GM18870 (cell line): ENCODE measurements around the gene CHGA.

Source experiments
- ATAC-seq: cut with Tn5 transposase; IDR thresholded peaks from one replicate; pipeline ENCODE4 v1.9.1; 2021; ENCODE audit warnings: moderate library complexity; ENCODE audit not compliant: unreplicated experiment

CHGA gene

DNA sequence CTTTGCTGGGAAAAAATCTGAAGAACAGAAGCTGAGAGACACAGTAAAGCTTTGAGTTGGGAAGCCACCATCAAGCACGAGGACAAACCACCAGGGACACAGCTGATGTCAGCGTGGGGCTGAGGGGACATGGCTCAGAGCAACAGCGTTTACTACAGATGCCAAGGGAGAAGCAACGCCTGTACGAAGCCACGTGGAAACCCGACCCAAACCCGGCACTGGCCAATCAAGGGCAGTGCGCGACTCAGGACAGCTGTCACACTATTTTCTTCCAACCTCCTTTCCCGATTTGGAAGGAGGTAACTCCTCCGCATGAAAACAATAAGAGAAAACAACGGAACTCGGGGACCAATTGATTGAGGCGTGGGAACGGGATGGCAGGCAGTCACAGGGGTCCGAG is 20.2 kb upstream of the CHGA start:
- ATAC-seq, result no peak

DNA sequence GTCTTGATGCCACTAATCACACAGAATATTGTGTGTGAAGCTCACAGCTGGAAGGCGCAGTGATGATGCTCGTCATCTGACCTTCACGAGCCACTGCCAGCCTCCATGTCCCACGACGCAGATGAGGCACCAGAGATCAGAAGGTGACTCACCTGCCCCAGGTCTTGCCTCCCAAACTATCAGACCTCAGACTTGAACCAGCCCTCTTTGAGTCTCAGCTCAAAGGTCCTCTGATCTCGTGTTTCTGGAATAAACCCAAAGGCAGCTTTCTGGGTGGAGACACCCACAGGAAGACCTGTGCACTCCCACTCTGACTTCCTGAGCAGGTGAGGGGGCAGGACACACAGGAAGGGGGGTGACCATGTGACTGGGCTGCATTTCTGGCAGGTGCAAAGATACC is 19.6 kb upstream of the CHGA start:
- ATAC-seq, result no peak

- no peak for ATAC-seq
These were observed 17.3 kb upstream of the CHGA start for GRCh38 chr14:92905667-92906066.

GRCh38 chr14:92906420-92906819 is 16.5 kb upstream of the CHGA start:
- ATAC-seq, result no peak

DNA sequence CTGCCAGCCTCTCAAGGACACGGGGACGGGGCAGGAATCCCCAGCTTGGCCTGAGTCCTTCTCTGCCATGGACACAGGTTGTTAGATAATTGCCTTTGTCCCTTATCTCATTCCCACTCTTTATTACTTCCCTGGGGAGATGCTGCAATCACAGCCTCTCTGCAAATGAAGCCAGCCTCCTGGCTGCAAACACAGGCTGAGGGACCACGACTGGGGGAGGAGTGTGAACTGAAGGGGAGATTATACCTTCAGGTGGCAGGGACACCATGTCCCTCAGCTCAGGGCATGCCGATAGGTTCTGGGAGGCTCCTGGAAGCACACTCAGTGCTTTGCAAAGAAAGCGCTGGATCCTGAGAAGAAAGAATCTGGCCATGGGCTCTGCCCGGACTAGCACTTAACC is 16.1 kb upstream of the CHGA start:
- ATAC-seq, result no peak

DNA sequence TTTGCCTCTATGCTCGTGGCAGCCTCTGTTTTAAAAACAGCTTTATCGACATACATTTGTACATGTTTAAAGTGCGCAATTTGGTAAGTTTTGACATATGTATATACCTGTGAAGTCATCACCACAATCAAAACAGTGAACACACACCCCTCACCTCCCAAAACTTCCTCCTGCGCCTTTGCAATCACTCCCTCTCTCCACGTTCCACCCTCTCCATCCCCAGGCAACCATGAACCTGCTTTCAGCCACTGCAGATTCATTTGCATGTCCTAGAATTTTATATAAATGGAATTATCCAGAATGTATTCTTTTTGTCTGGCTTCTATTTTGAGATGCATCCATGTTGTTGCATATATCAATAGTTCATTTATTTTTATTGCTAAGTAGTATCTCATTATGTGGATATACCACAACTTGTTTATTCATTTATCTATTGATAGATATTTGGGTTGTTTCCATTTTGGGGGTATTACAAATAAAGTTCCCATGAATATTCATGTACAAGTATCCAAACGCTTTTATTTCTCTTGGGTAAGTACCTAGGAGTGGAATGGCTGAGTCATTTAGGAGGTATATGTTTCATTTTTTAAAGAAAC is 15.5 kb upstream of the CHGA start:
- no peak for ATAC-seq

DNA sequence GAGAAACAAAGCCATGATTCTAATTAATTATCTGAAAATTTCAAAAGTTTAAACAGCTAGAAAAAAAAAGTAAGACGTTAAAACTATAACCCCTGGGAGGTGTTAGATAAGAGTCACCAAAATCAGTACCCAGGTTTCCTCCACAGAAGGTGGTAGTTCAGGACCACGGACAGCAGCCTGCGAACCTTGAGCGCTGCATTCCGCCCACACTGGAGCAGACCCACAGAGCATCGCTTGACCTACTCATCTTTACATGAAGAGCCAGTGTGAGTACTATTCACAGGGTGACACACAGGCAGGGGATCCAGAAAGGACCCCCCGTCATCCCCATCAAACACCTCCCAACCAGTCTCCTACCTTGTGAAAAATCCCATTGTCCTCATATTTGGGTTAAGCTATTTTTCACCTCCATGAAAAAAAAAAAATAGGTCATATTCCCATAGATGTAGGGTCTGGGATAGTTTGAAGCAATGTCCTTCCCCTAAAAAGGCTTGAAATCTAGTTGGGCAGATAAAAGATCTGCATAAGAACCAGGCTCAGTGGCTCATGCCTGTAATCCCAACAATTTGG is 8.8 kb upstream of the CHGA start:
- no peak for ATAC-seq

DNA sequence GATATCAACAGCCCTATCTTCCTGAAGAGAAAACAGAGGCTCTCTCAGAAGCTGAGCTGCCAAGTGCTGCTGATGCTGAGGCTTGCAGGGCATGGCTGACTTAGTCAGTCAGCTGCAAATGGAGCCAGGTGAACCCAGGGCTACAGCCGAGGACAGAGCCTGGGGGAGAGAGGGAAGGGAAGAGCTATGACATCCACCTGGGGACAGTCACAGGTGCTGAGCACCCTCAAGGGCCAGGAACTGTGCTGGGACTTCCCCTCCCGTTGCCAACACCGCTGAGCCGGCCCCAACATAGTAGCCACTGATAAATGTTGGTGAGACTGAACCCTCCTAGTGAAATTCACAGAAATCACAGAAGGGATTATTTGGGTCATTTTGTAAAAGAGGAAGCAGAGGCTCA is 6.7 kb upstream of the CHGA start:
- no peak for ATAC-seq

GRCh38 chr14:92917041-92917940 is 5.7 kb upstream of the CHGA start:
- ATAC-seq, result no peak

DNA sequence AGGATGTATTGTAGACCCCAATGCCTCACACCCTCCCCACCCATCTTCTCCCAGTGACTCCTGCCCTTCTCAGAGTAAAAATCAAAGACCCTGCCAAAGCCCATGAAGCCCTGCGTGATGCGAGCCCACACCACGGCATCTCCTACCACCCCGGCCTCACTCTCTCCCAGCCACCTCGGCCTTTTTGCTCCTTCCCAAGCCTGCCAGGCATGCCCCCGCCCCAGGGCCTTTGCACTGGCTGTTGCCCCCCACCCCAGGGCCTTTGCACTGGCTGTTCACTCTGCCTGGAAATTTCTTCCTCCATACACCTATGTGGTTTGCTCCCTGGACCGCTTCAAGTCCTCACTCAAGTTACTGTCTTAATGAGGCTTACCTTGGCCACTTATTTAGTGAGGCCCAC is 5.0 kb upstream of the CHGA start:
- no peak for ATAC-seq

GRCh38 chr14:92920001-92920400 is 2.9 kb upstream of the CHGA start:
- no peak for ATAC-seq

GRCh38 chr14:92922155-92922735 is 705 bp upstream of the CHGA start:
- ATAC-seq, result no peak

- no peak for ATAC-seq
These were observed 774 bp downstream of the CHGA start for GRCh38 chr14:92923744-92924103.

GRCh38 chr14:92924247-92924646 is 1.3 kb downstream of the CHGA start:
- no peak for ATAC-seq

GRCh38 chr14:92925446-92925845 is 2.5 kb downstream of the CHGA start:
- no peak for ATAC-seq

GRCh38 chr14:92926180-92926845 is 3.4 kb downstream of the CHGA start:
- ATAC-seq, result no peak

GRCh38 chr14:92926931-92927330 is 4.0 kb downstream of the CHGA start:
- ATAC-seq, result no peak

GRCh38 chr14:92927349-92928257 is 4.7 kb downstream of the CHGA start:
- ATAC-seq, result no peak

- no peak for ATAC-seq
These were observed 5.3 kb downstream of the CHGA start for GRCh38 chr14:92928258-92928629.

DNA sequence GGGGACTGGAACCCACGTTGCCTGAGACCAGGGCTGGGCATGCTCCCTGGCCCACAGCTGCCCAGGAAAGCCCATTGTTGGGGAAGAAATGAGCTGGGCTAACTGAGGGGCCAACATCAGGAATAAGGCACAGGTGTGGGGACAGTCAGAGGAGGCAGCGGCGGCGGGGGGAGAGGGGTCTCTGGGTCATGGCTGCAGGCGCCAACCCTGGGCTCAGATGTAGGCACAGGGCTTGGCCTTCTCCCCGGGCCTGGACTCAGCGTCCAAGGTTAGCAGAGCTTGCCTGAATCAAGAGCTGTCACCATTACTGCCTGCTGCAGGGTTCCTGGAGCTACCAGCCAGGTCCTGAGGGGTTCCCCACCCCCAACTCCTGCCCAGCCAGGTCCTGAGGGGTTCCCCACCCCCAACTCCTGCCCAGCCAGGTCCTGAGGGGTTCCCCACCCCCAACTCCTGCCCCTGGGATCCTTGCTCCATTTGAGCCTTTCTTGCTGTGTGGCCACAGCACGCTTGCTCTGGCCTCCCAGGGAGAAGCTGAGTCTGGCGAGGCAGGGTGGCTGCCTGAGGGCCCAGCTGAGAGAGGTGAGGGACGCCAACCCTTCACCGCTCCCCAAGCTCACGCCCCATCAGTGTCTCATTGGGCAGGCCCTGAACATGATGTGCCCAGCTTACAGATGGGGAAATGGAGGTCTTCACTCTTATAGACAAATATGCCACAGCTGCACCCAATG is 6.2 kb downstream of the CHGA start:
- ATAC-seq, result no peak
